GM12874 (cell line): ENCODE data around the gene GATA3.

ENCODE experiments used
- CTCF ChIP-seq: IDR thresholded peaks from 2 replicates; pipeline ENCODE4 v1.5.1; 2011; ENCODE audit warnings: low read depth, mild to moderate bottlenecking, control low read depth, low read length, moderate library complexity; ENCODE audit not compliant: insufficient read depth

The GATA3 gene

DNA sequence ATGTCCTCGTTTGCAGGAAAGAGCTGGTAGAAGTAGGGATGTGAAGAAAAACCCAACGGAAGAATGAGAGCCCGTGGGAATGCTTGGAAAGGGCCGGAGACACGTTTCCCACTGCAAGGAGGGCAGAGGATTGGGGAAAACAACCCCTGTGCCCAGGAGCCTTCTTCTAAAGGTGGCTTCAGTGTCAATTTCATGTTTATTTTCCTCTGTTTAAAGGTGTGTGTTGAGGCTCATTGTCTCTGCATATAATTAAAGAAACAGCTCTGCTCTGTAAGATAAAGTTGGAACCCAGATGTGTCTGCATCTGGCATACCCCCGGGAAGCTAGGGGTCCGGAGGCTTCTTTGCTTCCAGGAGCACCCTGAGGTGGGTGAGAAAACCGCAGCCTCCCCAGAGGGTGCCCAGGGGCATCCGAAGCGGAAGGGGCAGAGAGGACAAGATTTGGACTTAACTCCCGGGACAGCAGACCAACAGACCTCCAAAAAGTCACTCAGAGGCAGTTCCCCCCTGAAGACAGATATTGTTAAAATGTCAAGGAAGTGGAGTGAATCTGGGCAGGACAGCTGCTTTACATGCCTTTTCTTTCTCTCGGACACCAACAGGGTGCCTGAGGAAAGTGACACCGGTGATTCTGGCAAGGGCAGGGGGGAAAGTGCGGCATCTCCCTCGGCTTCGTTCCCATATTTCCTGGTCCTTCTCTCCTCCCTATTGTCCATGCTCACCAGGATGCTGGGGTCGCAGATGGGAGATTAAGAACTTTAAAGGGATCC is 8.6 kb upstream of the GATA3 start:
- TF ChIP-seq CTCF: no peak

DNA sequence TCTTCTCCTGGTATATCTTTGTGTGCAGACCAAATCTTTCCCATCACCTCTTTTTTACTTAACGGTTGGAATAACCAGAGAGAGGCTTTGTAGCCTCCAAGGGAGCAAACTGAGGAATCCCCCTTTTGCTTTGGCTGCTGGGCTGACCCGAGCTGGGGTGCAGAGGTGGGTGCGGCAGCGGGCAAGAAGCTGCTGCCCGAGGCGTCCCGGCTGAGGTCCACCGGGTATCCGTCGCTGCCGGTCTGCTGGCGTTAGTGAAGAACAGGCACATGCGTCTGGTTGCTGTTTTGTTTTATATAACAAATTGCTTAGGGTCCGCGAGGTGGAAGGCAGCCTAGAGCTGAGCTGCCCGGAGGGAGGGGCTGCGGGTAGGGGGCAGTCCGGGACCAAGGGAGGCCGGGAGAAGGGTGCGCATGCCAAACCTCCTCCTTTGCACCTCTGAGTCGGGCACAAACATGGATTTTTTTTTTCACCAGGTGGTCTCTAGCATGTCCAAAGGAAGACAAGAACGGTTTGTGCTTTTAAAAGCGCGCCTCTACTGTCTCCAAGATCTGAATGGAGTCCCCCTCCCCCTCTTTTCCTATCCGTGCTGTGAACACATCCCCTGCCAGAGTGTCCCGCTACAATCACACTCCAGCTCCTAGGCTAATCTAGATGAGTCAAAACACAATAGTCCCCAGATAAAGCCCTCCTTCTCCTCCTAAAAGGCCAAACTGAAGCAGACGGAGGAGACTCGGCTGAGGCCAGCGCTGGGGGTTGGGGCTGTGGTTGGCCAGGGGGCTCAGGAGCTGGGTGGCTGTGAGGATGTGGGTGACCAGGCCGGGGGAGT is 6.8 kb upstream of the GATA3 start:
- no peak for TF ChIP-seq CTCF

GRCh38 chr10:8048281-8049008 is 6.0 kb upstream of the GATA3 start:
- TF ChIP-seq CTCF: no peak

DNA sequence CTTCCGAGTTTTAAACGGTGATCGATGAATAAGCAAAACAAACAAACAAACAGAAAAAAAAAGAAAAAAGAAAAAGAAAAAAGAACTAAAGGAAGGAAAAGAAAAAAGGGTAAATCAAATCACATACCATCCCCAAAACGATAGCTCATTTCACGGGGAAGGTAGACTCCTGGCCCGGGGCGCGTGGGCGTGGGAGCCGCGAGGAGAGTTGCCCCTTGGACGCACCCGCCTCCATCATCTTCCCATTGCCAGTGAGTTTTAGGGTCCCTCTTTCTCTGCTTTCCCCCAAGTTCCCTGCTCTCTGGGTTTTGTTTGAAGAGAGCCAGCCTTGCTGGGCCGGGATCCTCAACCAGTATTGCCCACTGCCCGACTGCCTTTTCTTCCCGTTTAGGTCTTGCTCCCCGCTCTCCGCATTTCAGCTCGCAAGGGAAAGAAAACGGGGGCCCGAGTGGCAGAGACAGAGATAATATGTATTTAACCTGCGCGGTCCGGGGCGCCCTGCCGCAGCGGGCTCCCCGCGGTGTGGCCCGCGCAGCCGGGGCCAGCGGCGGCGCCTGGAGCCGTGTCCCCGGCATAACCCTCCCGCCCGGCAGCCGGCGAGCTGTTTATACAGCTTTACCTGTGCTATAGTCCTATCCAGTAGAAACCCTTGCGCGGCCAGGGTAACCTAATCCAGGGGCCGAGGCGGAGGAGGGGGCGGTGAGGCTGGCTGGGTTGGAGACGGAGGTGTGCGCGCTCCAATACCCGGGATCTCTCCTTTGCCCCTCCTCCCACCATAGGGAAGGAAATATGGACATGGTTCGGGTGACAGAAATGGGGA is 5.2 kb upstream of the GATA3 start:
- no peak for TF ChIP-seq CTCF

- TF ChIP-seq CTCF: no peak
Measured at GRCh38 chr10:8049865-8050555, 4.5 kb upstream of the GATA3 start.

GRCh38 chr10:8050556-8051108 is 3.9 kb upstream of the GATA3 start:
- TF ChIP-seq CTCF: no peak
